ENCODE results near the gene TK1. TPM values are rescaled to one million over a fixed set of nuclear protein-coding genes. Genes with fewer than 3 reads are reported as not detected.
A peak's percentile ranks its signal among the peaks of the same experiment; 100 is the strongest.

TK1 gene
- total RNA-seq, 1 donor from 2014 or later, result 8.9 TPM

DNA sequence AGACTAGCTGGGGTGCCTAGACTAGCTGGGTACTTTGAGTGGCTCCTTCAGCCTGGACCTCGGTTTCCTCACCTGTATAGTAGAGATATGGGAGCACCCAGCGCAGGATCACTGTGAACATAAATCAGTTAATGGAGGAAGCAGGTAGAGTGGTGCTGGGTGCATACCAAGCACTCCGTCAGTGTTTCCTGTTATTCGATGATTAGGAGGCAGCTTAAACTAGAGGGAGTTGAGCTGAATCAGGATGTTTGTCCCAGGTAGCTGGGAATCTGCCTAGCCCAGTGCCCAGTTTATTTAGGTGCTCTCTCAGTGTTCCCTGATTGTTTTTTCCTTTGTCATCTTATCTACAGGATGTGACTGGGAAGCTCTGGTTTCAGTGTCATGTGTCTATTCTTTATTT, 36.2 kb upstream of the TK1 start:
- no peak for DNase-seq (ENCODE audit: low spot score)

DNA sequence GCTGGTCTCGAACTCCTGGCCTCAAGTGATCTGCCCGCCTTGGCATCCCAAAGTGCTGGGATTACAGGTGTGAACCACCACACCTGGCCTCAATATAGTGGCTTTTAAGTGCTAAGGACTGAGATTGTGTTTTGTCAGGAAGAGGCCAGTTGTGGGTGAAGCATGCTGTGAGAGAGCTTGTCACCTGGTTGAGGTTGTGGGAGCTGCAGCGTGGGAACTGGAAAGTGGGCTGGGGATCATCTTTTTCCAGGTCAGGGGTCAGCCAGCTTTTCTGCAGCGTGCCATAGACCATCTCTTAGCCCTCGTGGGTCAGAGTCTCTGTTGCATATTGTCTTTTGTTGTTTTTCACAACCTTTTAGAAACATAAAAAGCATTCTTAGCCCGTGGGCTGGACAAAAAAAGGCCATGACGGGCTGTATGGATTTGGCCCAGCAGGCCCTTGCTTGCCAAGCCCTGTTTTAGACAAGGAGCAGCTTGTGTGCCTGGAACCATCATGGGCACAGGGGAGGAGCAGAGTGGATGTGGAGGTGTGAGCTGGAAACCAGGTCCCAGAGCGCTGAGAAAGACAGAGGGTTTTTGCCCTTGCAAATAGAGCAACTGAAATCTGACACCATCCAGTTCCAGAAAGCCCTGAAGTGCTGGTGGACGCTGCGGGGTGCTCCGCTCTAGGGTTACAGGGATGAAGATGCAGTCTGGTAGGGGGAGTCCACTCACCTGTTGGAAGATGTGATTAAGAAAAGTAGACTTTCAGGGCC, 32.7 kb upstream of the TK1 start:
- DNase-seq (ENCODE audit: low spot score), result no peak

DNA sequence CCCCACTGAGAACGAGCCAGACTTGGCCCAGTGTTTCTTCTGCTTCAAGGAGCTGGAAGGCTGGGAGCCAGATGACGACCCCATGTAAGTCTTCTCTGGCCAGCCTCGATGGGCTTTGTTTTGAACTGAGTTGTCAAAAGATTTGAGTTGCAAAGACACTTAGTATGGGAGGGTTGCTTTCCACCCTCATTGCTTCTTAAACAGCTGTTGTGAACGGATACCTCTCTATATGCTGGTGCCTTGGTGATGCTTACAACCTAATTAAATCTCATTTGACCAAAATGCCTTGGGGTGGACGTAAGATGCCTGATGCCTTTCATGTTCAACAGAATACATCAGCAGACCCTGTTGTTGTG, 27.8 kb upstream of the TK1 start:
- no peak for DNase-seq (ENCODE audit: low spot score)

DNA sequence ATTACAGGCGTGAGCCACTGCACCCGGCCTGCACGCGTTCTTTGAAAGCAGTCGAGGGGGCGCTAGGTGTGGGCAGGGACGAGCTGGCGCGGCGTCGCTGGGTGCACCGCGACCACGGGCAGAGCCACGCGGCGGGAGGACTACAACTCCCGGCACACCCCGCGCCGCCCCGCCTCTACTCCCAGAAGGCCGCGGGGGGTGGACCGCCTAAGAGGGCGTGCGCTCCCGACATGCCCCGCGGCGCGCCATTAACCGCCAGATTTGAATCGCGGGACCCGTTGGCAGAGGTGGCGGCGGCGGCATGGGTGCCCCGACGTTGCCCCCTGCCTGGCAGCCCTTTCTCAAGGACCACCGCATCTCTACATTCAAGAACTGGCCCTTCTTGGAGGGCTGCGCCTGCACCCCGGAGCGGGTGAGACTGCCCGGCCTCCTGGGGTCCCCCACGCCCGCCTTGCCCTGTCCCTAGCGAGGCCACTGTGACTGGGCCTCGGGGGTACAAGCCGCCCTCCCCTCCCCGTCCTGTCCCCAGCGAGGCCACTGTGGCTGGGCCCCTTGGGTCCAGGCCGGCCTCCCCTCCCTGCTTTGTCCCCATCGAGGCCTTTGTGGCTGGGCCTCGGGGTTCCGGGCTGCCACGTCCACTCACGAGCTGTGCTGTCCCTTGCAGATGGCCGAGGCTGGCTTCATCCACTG, 27.3 kb upstream of the TK1 start, which contains the start of gene BIRC5:
Gene BIRC5 (plus strand): TSS at position 238 of the 690 bp plus-strand sequence. CDS start 64 bp downstream, at position 302.
- DNase-seq (ENCODE audit: low spot score), result peak; percentile 88

DNA sequence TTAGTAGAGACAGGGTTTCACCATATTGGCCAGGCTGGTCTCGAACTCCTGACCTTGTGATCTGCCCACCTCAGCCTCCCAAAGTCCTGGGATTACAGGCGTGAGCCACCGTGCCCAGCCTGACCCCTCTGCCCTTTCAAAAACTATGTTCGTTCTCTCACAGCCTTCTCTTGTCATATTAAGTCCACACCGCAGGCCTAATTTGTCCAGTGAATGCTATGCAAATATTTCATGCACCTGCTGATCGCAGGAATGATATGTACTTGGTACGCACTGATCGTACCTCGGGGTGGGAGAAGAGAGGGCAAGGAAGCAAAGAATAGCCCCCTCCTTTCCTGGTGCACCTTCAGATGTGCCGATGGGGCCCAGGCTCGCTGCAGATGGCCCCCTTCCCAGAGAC, 24.2 kb upstream of the TK1 start:
- DNase-seq (ENCODE audit: low spot score), result no peak

DNA sequence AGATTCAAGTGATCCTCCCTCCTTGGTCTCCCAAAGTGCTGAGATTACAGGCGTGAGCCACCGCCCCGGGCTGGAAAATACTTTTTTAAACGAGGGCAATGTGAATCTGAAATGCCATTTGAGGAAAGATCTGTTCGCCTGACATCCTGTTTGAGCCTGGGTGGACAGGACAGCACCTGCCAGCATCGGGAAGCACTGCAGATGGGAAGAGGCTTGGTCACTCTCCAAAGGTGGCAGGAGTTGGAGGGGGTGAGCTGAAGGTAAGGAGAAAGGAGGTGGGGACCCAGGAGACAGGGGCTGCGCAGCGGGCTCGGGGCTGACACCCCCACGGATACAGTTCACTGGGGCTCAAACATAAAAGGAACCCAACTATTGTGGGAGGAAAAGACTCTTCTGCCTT, 23.3 kb upstream of the TK1 start:
- DNase-seq (ENCODE audit: low spot score), result no peak

DNA sequence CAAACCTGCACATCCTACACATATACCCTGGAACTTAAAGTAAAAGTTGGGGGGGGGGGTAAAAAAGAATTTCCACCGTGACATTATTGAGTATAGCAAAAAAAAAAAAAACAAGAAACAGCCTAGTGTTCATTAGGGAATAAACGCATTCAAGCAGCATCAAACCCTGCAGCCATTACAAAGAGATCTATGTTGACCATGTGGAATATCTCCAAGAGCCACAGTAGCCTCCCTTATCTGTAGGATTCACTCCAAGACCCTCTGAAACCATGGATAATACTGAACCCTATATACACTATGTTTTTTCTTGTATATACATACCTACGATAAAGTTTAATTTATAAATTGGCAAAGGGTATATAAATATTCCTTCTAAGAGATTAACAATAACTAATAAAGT, 21.6 kb upstream of the TK1 start:
- DNase-seq (ENCODE audit: low spot score), result no peak

DNA sequence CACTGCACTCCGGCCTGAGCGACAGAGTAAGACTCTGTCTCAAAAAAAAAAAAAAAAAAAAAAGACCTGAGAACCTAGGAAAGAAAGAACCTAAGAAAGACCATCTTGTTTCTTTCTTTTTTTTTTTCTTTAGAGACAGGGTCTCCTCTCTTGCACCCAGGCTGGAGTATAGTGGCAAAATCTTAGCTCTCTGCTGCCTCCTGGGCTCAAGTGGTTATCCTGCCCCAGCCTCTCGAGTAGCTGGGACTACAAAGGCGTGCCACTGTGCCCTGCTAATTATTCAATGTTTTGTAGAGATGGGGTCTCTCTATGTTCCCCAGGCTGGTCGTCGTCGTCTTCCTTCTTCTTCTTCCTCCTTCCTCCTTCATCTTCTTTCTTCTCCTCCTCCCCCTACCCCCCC, 19.4 kb upstream of the TK1 start:
- DNase-seq (ENCODE audit: low spot score), result no peak

DNA sequence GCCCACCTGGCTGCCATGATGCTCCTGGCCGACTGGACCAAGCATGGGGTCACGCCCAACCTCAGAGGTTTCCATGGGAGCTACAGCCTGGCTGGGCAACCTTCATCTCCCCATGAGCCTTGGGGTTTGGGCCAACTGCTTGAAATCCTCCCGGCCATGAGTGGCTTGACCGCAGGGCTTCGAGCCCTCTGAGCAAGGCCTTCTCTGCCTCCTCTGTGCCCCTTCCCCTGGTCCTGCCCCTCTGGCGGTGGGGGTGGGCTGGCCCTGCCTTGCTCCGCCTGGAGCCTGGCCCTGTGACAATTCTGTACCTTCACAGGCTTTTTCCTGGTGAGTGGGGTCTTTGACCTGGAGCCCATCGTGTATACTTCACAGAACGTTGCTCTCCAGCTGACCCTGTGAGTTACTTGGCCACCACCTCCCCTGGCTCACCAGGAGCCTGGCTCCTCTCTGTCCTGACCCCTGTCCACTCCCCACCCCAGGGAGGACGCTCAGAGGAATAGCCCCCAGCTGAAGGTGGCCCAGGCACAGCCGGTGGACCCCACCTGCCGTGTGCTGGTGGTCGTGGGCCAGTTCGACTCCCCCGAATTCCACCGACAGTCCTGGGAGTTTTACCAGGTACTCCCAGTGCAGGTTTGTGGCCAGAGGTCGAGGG, 18.4 kb upstream of the TK1 start:
- no peak for DNase-seq (ENCODE audit: low spot score)

DNA sequence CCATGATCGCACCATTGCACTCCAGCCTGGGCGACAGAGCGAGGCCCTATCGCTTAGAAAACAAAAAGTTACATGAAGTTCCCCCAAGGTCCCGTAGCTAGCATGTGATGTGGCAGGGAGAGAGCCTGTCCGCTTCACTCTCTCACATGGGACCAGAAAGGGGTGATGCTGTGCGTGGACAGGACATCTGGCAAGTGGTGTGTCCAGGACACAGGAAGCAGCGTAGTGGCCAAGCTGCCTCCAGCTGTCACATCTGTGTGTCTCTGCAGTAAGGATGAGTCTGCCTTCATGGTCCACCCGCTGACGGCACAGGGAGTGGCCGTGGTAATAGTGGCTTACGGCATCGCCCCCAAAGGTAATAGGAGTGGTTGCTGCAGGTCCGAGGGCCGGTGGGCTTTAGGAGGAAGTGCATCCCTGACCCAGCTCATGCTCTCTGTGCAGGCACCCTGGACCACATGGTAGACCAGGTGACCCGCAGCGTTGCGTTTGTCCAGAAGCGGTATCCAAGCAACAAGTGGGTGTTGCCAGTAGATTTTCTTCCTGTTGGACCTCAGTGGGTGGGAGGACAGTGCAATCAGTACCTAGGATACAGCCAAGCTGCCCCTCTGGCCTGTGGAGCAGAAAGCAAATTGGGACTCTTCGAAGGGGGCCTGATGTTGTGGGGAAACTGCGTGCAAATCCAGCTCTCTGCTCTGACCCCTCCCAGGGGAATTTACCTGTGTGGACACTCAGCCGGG, 17.7 kb upstream of the TK1 start:
- no peak for DNase-seq (ENCODE audit: low spot score)

DNA sequence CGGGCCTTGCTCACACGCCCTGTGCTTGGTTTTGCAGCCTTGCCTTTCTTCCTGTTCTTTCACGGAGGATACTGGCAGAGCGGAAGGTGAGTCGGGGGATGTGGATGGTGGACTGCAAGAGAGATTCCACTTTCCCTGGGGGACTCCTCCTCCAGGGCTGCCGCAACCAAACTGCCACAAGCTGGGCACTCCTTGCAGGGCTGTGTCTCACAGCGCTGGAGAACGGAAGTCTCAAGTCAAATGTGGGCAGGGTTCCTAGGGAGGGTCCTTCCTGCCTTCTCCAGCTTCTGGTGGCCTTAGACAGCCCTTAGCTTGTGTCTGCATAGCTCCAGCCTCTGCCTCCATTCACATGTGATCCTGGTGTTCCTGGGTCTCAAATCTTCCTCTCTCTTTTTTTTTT, 15.8 kb upstream of the TK1 start:
- DNase-seq (ENCODE audit: low spot score), result no peak

DNA sequence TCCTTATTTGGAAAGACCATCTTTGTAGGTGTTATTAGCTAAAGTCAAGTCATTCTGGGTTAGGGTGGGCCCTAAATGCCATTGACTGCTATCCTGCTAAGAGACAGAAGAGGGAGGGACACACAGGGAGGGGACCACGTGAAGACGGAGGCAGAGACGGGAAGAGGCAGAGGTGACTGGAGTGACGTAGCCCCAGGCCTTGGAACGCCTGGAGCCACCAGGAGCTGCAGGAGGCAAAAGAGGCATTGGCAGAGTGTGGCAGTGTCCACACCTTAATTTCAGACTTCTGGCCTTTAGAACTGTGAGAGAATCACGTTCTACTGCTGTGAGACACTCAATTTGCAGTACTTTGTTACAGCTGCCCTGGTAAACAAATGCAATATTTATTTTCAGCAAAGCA, 13.6 kb upstream of the TK1 start:
- no peak for DNase-seq (ENCODE audit: low spot score)

DNA sequence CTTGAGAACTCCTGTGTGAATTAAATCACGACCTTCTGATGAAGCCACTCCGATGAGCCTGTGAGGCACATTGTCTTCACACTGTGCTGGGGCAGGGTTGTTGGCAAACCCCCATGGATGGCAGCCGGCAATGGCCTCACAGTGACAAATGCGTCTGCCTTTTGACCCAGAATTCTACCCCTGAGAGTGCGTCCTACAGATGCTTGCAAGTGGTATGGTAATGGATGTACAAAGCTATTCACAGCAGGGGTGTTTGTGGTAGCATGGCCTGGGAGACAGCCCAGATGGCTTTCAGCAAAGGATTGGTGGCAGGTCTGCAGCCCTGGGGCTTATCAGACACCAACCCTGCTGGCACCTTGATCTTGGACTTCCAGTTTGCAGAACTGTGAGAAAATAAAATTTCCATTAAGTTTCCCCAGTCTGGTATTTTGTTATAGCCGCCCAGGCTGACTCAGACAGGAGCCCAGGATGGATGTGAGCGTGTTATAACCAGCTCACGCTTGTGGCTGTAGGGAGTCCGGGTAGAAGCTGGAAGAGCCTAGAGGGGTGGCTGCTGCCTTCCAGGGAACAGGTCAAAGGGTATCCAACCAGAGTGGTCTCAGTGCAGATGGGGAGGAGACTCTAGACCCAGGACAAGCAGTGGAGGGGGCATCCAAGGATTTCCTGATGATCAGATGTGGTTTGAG, 10.4 kb upstream of the TK1 start:
- DNase-seq (ENCODE audit: low spot score), result no peak

DNA sequence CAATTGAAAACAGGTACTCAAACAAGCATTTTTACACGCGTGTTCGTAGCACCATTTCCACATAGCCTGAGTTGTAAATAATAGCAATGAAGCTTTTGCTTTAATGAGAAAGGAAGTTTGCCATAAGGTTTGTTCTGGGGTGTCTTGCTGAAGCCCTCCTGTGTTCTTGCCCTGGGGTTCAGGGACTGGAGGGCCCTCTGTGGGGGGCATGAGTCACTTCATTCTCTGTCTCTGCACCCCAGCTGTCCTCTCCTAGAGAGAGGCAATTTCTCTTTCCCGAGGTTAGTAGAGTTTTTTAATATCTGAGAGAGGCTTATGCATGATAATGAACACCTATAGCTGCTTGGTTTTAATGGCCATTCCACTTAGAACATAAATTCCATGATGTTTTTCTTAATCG, 9.9 kb upstream of the TK1 start:
- DNase-seq (ENCODE audit: low spot score), result no peak

DNA sequence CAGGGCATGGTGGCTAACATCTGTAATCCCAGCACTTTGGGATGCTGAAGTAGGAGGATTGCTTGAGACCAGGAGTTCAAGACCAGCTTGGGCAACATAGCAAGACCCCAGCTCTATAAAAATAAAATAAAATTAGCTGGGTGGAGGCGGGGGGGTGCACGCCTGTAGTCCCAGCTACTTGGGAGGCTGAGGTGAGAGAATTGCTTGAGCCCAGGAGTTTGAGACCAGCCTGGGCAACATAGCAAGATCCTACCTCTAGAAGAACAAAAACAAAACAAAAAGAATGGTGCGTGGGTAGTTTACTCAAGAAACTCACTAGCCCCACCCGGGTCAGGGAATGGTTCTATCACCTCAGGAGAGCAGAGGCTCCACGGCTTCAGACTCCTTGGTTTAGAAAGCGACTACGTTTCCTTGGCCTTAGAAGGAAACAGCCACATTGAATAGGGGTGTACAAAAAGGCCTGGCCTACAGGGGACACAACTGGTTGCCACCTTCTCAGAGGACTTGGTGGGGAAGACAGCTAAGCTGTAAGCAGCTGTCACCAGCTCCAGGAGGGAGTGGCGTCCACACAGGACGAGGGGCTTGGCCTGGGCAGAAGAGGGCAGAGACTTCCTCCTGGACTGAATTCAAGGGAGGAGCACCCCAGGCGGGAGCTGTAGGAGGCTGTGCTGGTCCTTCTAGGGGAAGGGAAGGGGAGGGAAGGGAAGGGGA, 716 bp downstream of the TK1 start:
- peak; percentile 60 for DNase-seq (ENCODE audit: low spot score)

DNA sequence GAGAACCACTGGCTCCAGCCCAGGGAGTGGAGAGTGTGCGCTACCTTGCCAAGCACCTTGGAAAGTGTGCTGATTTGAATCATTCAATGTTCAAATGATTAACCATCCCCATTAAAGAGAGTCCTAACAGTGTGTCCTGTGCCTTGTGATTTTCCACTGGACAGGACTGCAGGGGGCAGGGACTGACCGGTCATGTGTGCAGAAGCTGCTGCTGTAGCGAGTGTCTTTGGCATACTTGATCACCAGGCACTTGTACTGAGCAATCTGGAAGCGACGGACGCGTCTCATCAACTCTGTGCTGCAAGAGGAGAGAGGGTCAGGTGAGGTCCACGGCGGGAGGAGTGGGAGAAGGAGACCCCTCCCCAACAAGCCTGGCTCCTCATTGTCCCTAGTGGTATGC, 2.0 kb downstream of the TK1 start:
- DNase-seq (ENCODE audit: low spot score), result no peak

DNA sequence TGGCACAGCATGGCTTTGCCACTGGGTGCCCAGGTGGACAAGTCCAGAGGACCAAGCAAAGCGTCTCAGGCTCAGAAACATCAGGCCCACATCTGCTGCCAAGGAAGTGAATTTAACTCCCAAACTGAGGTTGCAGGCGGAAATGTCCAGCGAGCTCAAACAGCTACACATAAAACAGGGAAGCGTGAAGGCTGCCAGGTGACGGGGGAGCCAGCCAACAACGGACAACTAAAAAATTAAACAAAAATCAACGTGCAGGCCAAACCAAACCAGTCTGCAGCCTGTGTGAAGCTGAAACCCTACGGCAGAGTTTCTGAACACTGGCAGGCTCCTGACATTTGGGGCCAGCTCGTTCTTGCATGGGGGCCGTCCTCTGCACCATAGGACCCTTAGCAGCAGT, 2.5 kb downstream of the TK1 start:
- DNase-seq (ENCODE audit: low spot score), result no peak

DNA sequence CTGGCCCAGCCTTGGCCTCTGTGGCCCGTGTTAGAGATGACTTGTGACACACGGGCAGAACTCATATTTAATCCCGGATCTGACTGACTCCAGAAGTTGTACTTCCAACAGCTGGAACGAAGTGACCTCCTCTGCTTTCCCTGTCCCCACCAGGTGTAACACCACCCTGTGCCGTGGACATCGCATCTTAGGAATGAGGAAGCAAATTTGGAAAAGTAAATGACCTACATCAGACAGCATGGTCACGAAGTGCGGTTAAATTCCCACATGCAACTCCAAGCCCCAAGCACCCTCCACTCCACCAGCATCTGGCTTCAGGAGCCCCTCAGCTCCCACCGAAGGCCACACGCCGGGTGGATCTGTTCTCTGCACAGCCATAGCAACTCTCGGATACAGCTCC, 2.9 kb downstream of the TK1 start:
- DNase-seq (ENCODE audit: low spot score), result no peak

DNA sequence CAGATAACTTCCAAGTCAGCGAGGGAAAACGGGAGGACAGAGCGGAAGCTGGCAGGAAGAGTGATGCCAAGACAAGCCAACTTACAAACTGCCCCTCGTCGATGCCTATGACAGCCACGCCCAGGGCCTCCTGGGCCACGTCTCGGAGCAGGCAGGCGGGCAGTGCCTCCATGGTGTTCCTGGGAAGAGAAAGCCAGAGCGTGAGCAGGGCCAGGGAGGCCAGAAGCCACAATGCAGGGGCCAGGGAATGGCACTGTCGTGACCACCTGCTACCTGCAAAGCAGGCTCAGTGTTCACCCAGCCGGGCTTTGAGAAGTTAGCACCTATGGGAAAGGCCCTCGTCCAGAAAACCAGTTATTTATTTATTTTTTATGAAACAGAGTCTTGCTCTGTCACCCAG, 4.3 kb downstream of the TK1 start:
- DNase-seq (ENCODE audit: low spot score), result no peak

DNA sequence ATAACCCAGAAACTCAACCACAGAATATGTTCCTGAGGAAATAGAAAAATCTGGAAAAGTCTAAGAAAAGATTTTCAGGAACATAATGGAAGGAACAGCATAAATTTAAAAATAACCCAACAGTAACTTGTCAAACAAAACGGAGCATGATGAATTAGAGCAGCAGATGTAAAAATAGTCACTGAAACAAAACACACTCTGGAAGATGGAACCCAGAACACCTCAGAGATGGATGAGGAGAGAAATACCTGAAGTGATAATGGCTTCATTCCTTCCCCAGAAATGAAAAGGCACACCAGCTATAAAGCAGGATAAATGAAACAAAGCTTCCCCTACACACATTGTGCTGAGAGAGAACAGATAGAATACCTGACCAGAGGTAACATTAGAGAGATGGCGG, 6.3 kb downstream of the TK1 start:
- no peak for DNase-seq (ENCODE audit: low spot score)

DNA sequence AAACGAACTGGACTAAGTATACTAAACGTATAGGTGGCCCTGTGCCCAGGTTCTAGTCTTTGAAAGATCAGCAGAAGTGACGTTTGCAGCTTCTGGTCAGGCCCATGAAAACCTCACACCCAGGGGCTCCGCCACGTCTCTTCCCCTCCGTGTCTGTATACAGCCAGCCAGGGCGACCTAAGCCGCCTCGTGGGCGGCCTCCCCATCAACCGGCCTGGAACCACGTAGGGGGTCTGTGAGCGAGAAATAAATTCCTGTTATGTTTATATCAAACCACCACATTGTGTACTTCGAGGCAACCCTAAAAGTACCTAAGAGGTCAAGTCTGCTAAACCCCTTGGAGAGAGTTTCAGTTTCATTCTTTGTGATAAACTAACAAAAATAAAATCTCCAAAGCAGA, 6.8 kb downstream of the TK1 start:
- DNase-seq (ENCODE audit: low spot score), result no peak

Measured in umbilical cord (tissue), 2 donors.